ENCODE measurements around the gene ALPL.

The ALPL gene

DNA sequence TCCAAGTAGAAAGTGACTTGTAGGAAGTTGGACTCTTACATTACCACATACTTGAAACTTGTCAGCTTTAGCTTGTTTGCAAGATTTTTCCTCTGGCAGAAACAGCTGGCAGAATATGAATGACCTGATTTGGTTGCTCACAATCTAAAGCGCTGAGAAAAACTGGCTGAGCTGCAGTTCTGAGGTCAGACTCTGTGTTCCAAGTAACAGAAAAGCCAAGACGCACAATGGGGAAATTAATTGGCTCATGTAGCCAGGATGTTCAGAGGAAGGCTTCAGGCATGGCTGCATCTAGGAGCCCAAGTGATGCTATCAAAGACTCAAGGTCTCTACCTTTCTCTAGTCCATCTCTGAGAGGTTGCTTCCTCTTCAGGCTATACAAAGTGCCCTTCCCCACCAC lies 27.0 kb downstream of the ALPL start:
- H4K8ac ChIP-seq (ENCODE audit: low read depth, low read length) = no peak overlapping the region
- no peak overlapping the region for H3K18ac ChIP-seq (ENCODE audit: low read length)
- no peak overlapping the region for H4K91ac ChIP-seq (ENCODE audit: low read depth, low read length)
- no peak overlapping the region for H3K23ac ChIP-seq (ENCODE audit: low read length)
- peaks cover 2% of the 10 kb centered on the region for H3K9me3 ChIP-seq (ENCODE audit: insufficient read depth, low read depth, low read length)
- H3K27me3 ChIP-seq (ENCODE audit: insufficient read depth, low read length) = no peaks in the 10 kb centered on the region
- H2BK12ac ChIP-seq (ENCODE audit: low read length) = no peak overlapping the region
- H3K36me3 ChIP-seq (ENCODE audit: control insufficient read depth in 1 of 2, insufficient read depth in 2 of 2, low read length in 2 of 2) = no peaks in the 10 kb centered on the region
- H3K9ac ChIP-seq (ENCODE audit: low read length) = no peak overlapping the region
- no peak overlapping the region for H3K4ac ChIP-seq (ENCODE audit: low read depth, low read length)
- no peaks in the 10 kb centered on the region for H3K4me1 ChIP-seq (ENCODE audit: control insufficient read depth in 1 of 2, insufficient read depth in 2 of 2, low read length in 2 of 2)
- H3K79me2 ChIP-seq (ENCODE audit: control insufficient read depth, insufficient read depth, low read length, poor library complexity) = no peaks in the 10 kb centered on the region
- no peak overlapping the region for H3K4me3 ChIP-seq (ENCODE audit: low read depth, low read length)
- H2BK5ac ChIP-seq (ENCODE audit: low read depth, low read length, poor library complexity) = no peak overlapping the region
- WGBS (ENCODE audit: extremely low coverage, insufficient coverage, insufficient read length) = no CpG with 5 or more reads among the region's 2 CpGs
- DNase-seq = no peak
- H2AK5ac ChIP-seq (ENCODE audit: low read length) = no peak overlapping the region
- H3K4me2 ChIP-seq (ENCODE audit: low read length) = no peak overlapping the region
- H2BK120ac ChIP-seq (ENCODE audit: insufficient read depth, low read length, poor library complexity) = no peak overlapping the region
- H2AFZ ChIP-seq (ENCODE audit: insufficient read depth, low read length, poor library complexity) = no peak overlapping the region
- H4K12ac ChIP-seq (ENCODE audit: low read depth, low read length) = no peak overlapping the region
- H3K27ac ChIP-seq (ENCODE audit: low read depth, low read length) = no peak overlapping the region
- H3K79me1 ChIP-seq (ENCODE audit: low read length) = no peaks in the 10 kb centered on the region
- H3K14ac ChIP-seq (ENCODE audit: low read length) = no peak overlapping the region

DNA sequence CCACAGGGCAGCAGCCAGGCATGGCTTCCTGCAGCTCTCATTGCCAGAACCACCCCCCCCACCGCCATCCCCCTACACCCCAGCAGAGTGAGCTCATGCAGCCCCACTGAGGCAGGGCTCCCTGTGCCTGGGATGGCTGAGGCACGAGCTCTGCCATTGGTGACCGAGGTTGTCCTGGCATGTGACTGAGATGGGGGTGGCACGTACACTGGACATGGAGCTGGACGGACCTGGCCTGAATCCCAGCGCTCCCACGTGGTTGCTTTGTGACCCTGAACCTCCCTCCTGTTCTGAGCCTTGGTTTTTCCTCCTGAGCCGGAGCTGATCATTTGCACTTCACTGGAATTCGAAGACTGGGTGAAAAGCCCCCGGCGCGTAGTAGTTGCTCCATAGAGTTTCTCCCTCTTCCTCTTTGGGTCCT lies 28.3 kb downstream of the ALPL start:
- Histone ChIP-seq H3K4me1 (ENCODE audit: control insufficient read depth in 1 of 2, insufficient read depth in 2 of 2, low read length in 2 of 2) (peaks cover 4% of the 10 kb centered on the region in 2 experiments), H3K27ac (ENCODE audit: low read depth, low read length) (no peak overlapping the region), H2BK12ac (ENCODE audit: low read length) (no peak overlapping the region), H3K14ac (ENCODE audit: low read length) (no peak overlapping the region), H4K8ac (ENCODE audit: low read depth, low read length) (no peak overlapping the region), H3K79me1 (ENCODE audit: low read length) (no peaks in the 10 kb centered on the region), H3K27me3 (ENCODE audit: insufficient read depth, low read length) (no peaks in the 10 kb centered on the region), H3K79me2 (ENCODE audit: control insufficient read depth, insufficient read depth, low read length, poor library complexity) (no peaks in the 10 kb centered on the region), H2AK5ac (ENCODE audit: low read length) (no peak overlapping the region), H3K4me3 (ENCODE audit: low read depth, low read length) (no peak overlapping the region), H3K4me2 (ENCODE audit: low read length) (no peak overlapping the region), H3K23ac (ENCODE audit: low read length) (no peak overlapping the region), H3K9ac (ENCODE audit: low read length) (no peak overlapping the region), H3K18ac (ENCODE audit: low read length) (no peak overlapping the region), H2BK120ac (ENCODE audit: insufficient read depth, low read length, poor library complexity) (no peak overlapping the region), H4K91ac (ENCODE audit: low read depth, low read length) (no peak overlapping the region), H3K9me3 (ENCODE audit: insufficient read depth, low read depth, low read length) (peaks cover 1% of the 10 kb centered on the region), H3K4ac (ENCODE audit: low read depth, low read length) (no peak overlapping the region), H2AFZ (ENCODE audit: insufficient read depth, low read length, poor library complexity) (no peak overlapping the region), H4K12ac (ENCODE audit: low read depth, low read length) (no peak overlapping the region), H2BK5ac (ENCODE audit: low read depth, low read length, poor library complexity) (no peak overlapping the region), H3K36me3 (ENCODE audit: control insufficient read depth in 1 of 2, insufficient read depth in 2 of 2, low read length in 2 of 2) (no peaks in the 10 kb centered on the region)
- WGBS (ENCODE audit: extremely low coverage, insufficient coverage, insufficient read length) = no CpG with 5 or more reads among the region's 12 CpGs
- DNase-seq = no peak

DNA sequence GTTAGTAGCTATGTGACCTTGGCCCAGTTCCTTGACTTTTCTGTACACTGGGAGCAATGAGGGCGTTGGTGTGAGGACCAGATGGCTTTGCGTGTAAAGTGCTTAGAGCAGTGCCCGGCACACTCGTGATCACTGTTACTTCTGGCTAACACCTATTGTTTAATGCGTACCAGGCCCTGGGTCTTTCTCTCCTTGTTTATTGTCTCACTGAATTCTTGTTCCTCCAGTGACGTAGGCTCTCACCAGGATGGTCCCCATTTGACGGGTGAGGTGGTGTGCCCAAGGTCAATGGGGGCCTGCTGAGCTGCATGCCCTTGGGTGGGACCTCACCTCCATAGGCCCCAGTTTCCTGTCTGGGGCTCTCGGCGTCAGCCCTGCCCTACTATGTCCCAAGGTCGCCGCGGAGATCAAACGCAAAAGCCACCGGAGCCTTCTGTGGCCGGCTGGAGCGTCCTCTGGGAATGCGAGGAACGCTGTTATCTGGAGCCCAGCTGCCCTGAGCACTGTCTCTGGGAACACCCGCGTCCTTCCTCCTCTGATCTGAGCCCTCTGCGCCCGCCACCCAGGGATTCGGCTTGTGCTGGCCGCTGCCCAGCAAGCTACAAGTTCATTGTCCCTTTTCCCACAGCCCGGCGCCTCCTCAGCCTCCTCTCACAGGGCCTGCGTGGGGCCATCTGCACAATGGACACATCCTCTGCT lies 28.9 kb downstream of the ALPL start:
- Histone ChIP-seq H3K79me2 (ENCODE audit: control insufficient read depth, insufficient read depth, low read length, poor library complexity) (no peaks in the 10 kb centered on the region), H3K4me1 (ENCODE audit: control insufficient read depth in 1 of 2, insufficient read depth in 2 of 2, low read length in 2 of 2) (peaks cover 4% of the 10 kb centered on the region in 2 experiments), H2AK5ac (ENCODE audit: low read length) (no peak overlapping the region), H3K9me3 (ENCODE audit: insufficient read depth, low read depth, low read length) (no peaks in the 10 kb centered on the region), H3K4me3 (ENCODE audit: low read depth, low read length) (no peak overlapping the region), H2BK12ac (ENCODE audit: low read length) (no peak overlapping the region), H4K12ac (ENCODE audit: low read depth, low read length) (no peak overlapping the region), H3K14ac (ENCODE audit: low read length) (no peak overlapping the region), H4K8ac (ENCODE audit: low read depth, low read length) (no peak overlapping the region), H3K18ac (ENCODE audit: low read length) (no peak overlapping the region), H3K9ac (ENCODE audit: low read length) (no peak overlapping the region), H3K27me3 (ENCODE audit: insufficient read depth, low read length) (no peaks in the 10 kb centered on the region), H3K4ac (ENCODE audit: low read depth, low read length) (no peak overlapping the region), H2AFZ (ENCODE audit: insufficient read depth, low read length, poor library complexity) (no peak overlapping the region), H3K23ac (ENCODE audit: low read length) (no peak overlapping the region), H3K4me2 (ENCODE audit: low read length) (no peak overlapping the region), H3K27ac (ENCODE audit: low read depth, low read length) (no peak overlapping the region), H4K91ac (ENCODE audit: low read depth, low read length) (no peak overlapping the region), H2BK5ac (ENCODE audit: low read depth, low read length, poor library complexity) (no peak overlapping the region), H3K79me1 (ENCODE audit: low read length) (no peaks in the 10 kb centered on the region), H2BK120ac (ENCODE audit: insufficient read depth, low read length, poor library complexity) (no peak overlapping the region), H3K36me3 (ENCODE audit: control insufficient read depth in 1 of 2, insufficient read depth in 2 of 2, low read length in 2 of 2) (no peaks in the 10 kb centered on the region)
- DNase-seq = peak; percentile 76 to 77
- WGBS (ENCODE audit: extremely low coverage, insufficient coverage, insufficient read length) = no CpG with 5 or more reads among the region's 27 CpGs

DNA sequence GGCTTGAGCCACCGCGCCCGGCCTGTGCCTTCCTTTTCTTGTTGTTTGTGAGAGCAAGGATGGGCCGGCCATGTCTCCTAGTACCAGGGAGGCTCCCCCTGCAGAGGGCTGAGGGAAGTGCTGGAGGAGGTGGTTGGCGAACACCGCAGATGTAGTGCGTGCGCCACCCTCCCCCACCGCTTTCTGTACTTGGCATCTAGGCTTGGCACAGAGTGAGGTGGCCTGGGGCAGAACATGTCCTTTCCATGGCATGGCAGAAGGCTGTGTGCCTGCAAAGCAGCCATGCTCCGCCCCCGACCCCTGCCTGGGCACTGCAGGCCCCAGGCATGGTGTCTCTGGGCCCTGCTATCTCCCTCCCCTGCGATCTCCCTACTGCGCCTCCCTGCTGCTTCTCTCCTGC lies 30.7 kb downstream of the ALPL start:
- no peak overlapping the region for H2BK120ac ChIP-seq (ENCODE audit: insufficient read depth, low read length, poor library complexity)
- H3K9me3 ChIP-seq (ENCODE audit: insufficient read depth, low read depth, low read length) = no peaks in the 10 kb centered on the region
- H3K27me3 ChIP-seq (ENCODE audit: insufficient read depth, low read length) = no peaks in the 10 kb centered on the region
- H3K79me1 ChIP-seq (ENCODE audit: low read length) = no peaks in the 10 kb centered on the region
- H4K8ac ChIP-seq (ENCODE audit: low read depth, low read length) = no peak overlapping the region
- no peak overlapping the region for H2BK12ac ChIP-seq (ENCODE audit: low read length)
- no peak overlapping the region for H3K9ac ChIP-seq (ENCODE audit: low read length)
- no peak overlapping the region for H3K18ac ChIP-seq (ENCODE audit: low read length)
- no peak overlapping the region for H3K4ac ChIP-seq (ENCODE audit: low read depth, low read length)
- no peak overlapping the region for H4K12ac ChIP-seq (ENCODE audit: low read depth, low read length)
- H3K4me2 ChIP-seq (ENCODE audit: low read length) = no peak overlapping the region
- no peak overlapping the region for H2AK5ac ChIP-seq (ENCODE audit: low read length)
- WGBS (ENCODE audit: extremely low coverage, insufficient coverage, insufficient read length) = no CpG with 5 or more reads among the region's 13 CpGs
- H3K14ac ChIP-seq (ENCODE audit: low read length) = no peak overlapping the region
- H3K4me3 ChIP-seq (ENCODE audit: low read depth, low read length) = no peak overlapping the region
- DNase-seq = peak in 1 of 2 donors; percentile 26
- no peaks in the 10 kb centered on the region for H3K36me3 ChIP-seq (ENCODE audit: control insufficient read depth in 1 of 2, insufficient read depth in 2 of 2, low read length in 2 of 2)
- H4K91ac ChIP-seq (ENCODE audit: low read depth, low read length) = no peak overlapping the region
- no peak overlapping the region for H2AFZ ChIP-seq (ENCODE audit: insufficient read depth, low read length, poor library complexity)
- H2BK5ac ChIP-seq (ENCODE audit: low read depth, low read length, poor library complexity) = no peak overlapping the region
- H3K4me1 ChIP-seq (ENCODE audit: control insufficient read depth in 1 of 2, insufficient read depth in 2 of 2, low read length in 2 of 2) = peaks cover 9 to 10% of the 10 kb centered on the region in 2 experiments
- no peaks in the 10 kb centered on the region for H3K79me2 ChIP-seq (ENCODE audit: control insufficient read depth, insufficient read depth, low read length, poor library complexity)
- no peak overlapping the region for H3K27ac ChIP-seq (ENCODE audit: low read depth, low read length)
- H3K23ac ChIP-seq (ENCODE audit: low read length) = no peak overlapping the region
